Choroid plexus epithelial cell (primary cell): ENCODE results near the gene CHMP3.

Source experiments
- DNase-seq: peaks from one replicate; pipeline ENCODE4 v3.0.0-alpha.2; 2010; ENCODE audit warnings: low read depth
- H3K4me3 ChIP-seq: 2 replicates; pipeline ENCODE4 v1.5.1; 2011; ENCODE audit warnings: low read depth, mild to moderate bottlenecking, control low read depth, low read length, moderate library complexity
- CTCF ChIP-seq: conservative IDR thresholded peaks from 2 replicates; pipeline ENCODE4 v1.5.1; 2011; ENCODE audit warnings: low read depth, mild to moderate bottlenecking, control low read depth, inconsistent platforms, low read length, moderate library complexity

The CHMP3 gene

GRCh38 chr2:86489542-86489941, 73.7 kb downstream of the CHMP3 start:
- no peak overlapping the region for H3K4me3 ChIP-seq
- no peak for DNase-seq
- TF ChIP-seq CTCF = no peak

GRCh38 chr2:86488561-86489250, 74.5 kb downstream of the CHMP3 start:
- DNase-seq = no peak
- no peak overlapping the region for H3K4me3 ChIP-seq
- no peak for TF ChIP-seq CTCF

- no peak for DNase-seq
- no peak for TF ChIP-seq CTCF
Measured at GRCh38 chr2:86487062-86487461, 76.2 kb downstream of the CHMP3 start.

GRCh38 chr2:86485802-86486201, 77.4 kb downstream of the CHMP3 start:
- no peak for DNase-seq
- no peak for TF ChIP-seq CTCF
- no peak overlapping the region for H3K4me3 ChIP-seq

More at GRCh38 chr2:86487062-86487461, 76.2 kb downstream of the CHMP3 start:
- no peak overlapping the region for H3K4me3 ChIP-seq

GRCh38 chr2:86485103-86485502, 78.1 kb downstream of the CHMP3 start:
- TF ChIP-seq CTCF = no peak
- no peak overlapping the region for H3K4me3 ChIP-seq
- DNase-seq = peak; percentile 21

- H3K4me3 ChIP-seq = no peak overlapping the region
- TF ChIP-seq CTCF = no peak
- no peak for DNase-seq
Measured at GRCh38 chr2:86484385-86484784, 78.9 kb downstream of the CHMP3 start.

- no peak for TF ChIP-seq CTCF
- no peak overlapping the region for H3K4me3 ChIP-seq
- peak; percentile 31 for DNase-seq
Measured at GRCh38 chr2:86482034-86482433, 81.2 kb downstream of the CHMP3 start.
